Skeletal muscle tissue (tissue), 4 donors: ENCODE results near the gene FRRS1. TPM values are rescaled to one million over a fixed set of nuclear protein-coding genes. Genes with fewer than 3 reads are reported as not detected.
A peak's percentile ranks its signal among the peaks of the same experiment; 100 is the strongest.

Experiments used
- H3K27ac ChIP-seq: one replicate; pipeline ENCODE4 v1.7.0; 2013; ENCODE audit warnings: mild to moderate bottlenecking, low read depth, low read length, inconsistent platforms
- H3K27me3 ChIP-seq, 3 donors: one replicate each; pipeline ENCODE4 v1.7.0; 2013; ENCODE audit warnings: low read length in 3 of 3; ENCODE audit not compliant: control insufficient read depth in 3 of 3, insufficient read depth in 3 of 3
- H3K36me3 ChIP-seq, 3 donors: one replicate each; pipeline ENCODE4 v1.7.0; 2013; ENCODE audit warnings: low read length in 3 of 3; ENCODE audit not compliant: control insufficient read depth in 3 of 3, insufficient read depth in 3 of 3
- H3K4me1 ChIP-seq, 3 donors: one replicate each; pipeline ENCODE4 v1.7.0; 2013; ENCODE audit warnings: low read length in 3 of 3, mild to moderate bottlenecking in 3 of 3; ENCODE audit not compliant: control insufficient read depth in 3 of 3, insufficient read depth in 3 of 3
- H3K4me3 ChIP-seq, 3 donors: one replicate each; pipeline ENCODE4 v1.7.0; 2013; ENCODE audit warnings: low read length in 3 of 3
- H3K9ac ChIP-seq, 3 donors: one replicate each; pipeline ENCODE4 v1.7.0; 2013; ENCODE audit warnings: low read length in 3 of 3, mild to moderate bottlenecking in 3 of 3, moderate library complexity in 2 of 3, low read depth in 1 of 3
- H3K9me3 ChIP-seq, 3 donors: one replicate each; pipeline ENCODE4 v1.7.0; 2013; ENCODE audit warnings: low read length in 3 of 3; ENCODE audit not compliant: control insufficient read depth in 3 of 3
- total RNA-seq: library from RNA; depleted of rRNA; stranded (reverse); fragments of >200 nt; gene quantifications from one replicate; pipeline ENCODE4 v1.2.3, GENCODE V29; 2014
- donor health status: Osteomylitis.

FRRS1 gene
- total RNA-seq, 1 donor from 2014 or later, result 5.7 TPM

DNA sequence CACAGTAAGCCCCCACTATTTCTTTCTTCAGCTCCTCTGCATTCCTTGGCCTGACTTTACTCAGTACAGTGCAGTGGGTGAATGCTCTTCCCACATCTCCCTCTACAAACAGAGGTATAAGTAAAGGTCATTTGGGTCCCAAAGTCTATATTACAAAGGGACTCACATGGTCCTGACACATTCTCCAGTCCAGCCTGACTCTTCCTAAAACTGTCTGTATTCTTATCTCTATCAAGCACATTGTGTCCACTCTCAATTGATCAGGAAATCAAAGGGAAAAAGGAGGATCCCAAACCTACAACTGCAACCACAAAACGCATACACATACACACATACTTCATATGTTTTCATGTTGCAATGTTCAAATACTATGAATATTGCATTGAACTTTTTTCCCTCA, 49.4 kb downstream of the FRRS1 start:
- no peak overlapping the region for H3K9ac ChIP-seq
- H3K4me1 ChIP-seq, result no peaks in the 10 kb centered on the region
- H3K4me3 ChIP-seq, result no peak overlapping the region
- no peaks in the 10 kb centered on the region for H3K9me3 ChIP-seq
- peaks cover 0 to 4% (median 0%) of the 10 kb centered on the region in 3 donors for H3K36me3 ChIP-seq
- no peak overlapping the region for H3K27ac ChIP-seq
- no peaks in the 10 kb centered on the region for H3K27me3 ChIP-seq

DNA sequence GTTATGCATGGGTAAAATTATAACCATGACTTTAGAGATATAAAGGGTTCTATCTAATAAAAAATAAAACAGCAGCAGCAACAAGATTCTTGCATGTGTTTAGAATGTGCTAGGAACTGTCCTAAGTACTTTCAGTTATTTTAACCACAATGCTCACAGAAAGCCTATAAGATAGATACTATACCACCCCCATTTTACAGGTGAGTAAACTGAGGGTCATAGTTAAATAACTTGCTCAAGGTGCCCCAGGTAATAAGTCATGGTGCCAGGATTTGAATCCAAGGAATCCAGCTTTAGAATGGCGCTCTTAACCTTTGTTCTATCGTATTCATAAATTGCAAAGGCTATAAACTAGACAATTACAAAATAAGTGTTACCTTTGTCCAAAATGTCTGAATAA, 53.4 kb downstream of the FRRS1 start:
- H3K9me3 ChIP-seq, result no peaks in the 10 kb centered on the region
- H3K4me1 ChIP-seq, result no peaks in the 10 kb centered on the region
- no peaks in the 10 kb centered on the region for H3K27me3 ChIP-seq
- H3K9ac ChIP-seq, result no peak overlapping the region
- peaks cover 3 to 10% (median 6%) of the 10 kb centered on the region in 3 donors for H3K36me3 ChIP-seq
- H3K27ac ChIP-seq, result no peak overlapping the region
- no peak overlapping the region for H3K4me3 ChIP-seq

DNA sequence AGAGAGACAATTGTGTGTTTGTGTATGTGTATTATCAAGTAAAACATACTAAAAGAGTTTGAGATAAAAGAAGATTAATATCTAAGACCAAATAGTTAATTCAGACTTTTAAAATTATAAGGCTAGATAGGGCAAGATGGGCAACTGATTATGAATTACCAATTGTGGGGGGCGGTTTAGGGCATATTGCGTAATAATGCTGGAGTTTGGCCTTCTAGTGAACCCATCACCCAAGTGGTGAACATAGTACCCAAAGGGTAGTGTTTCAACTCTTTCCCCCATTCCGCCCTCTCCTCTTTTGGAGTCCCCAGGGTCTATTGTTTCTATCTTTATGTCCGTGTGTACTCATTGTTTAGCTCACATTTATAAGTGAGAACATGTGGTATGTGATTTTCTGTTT, 55.4 kb downstream of the FRRS1 start:
- no peak overlapping the region for H3K27ac ChIP-seq

DNA sequence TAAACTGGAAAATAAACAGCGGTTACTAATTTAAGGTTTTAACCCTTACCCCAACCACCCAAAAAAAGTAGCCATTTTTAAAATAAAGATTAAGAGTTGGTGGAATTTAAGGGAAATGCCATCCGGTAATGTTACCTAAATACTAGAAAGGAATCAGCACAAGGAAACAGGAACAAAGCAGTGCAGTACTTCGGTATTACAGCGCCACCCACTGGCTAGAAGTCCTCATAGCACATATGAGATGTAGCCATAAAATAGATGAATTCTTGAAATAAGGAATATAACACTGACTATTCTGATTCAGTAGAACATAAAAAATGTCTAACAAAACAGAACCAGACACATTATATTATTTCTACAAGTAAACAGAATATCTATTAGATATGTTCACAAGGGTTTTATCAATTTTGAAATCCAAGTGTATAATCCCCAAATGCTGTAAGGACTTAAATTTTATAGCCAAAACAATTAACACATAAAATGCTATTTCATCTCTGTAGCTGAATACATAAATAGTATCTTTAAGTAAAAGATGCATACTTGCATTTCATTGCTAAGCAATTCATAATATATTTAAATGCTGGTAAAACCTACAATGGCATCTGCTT, 58.8 kb downstream of the FRRS1 start:
- Histone ChIP-seq H3K9me3 (no peaks in the 10 kb centered on the region), H3K27me3 (no peaks in the 10 kb centered on the region), H3K9ac (peak overlapping the region in 1 of 3 donors; percentile 51), H3K27ac (no peak overlapping the region), H3K4me3 (no peak overlapping the region), H3K36me3 (peaks cover 2 to 10% (median 3%) of the 10 kb centered on the region in 3 donors), H3K4me1 (no peaks in the 10 kb centered on the region)

More for the DNA sequence above, 55.4 kb downstream of the FRRS1 start:
- H3K4me1 ChIP-seq, result no peaks in the 10 kb centered on the region
- peaks cover 3 to 10% (median 6%) of the 10 kb centered on the region in 3 donors for H3K36me3 ChIP-seq
- H3K27me3 ChIP-seq, result no peaks in the 10 kb centered on the region
- H3K9me3 ChIP-seq, result no peaks in the 10 kb centered on the region
- H3K9ac ChIP-seq, result no peak overlapping the region
- no peak overlapping the region for H3K4me3 ChIP-seq

DNA sequence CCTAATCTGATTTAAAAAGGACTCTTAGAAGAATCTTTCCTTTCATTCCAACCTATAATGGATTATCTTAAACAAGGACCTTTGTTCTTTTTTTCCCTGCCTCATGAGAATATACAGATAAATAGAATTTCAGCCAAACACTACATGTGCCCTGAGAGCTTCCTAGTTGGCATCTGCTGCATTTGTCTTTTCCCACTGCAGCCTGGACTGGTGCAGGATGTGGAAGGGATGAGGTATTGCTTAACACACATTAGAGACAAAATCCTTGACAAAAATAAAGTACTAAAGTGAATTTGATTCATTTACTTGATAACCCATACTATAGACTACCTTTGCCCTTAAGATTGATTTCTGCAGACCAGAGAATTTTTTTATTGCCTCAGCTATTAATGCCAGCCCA, 61.0 kb downstream of the FRRS1 start:
- Histone ChIP-seq H3K4me3 (no peak overlapping the region), H3K9me3 (no peaks in the 10 kb centered on the region), H3K4me1 (no peaks in the 10 kb centered on the region), H3K9ac (peak overlapping the region in 1 of 3 donors; percentile 20), H3K27ac (no peak overlapping the region), H3K27me3 (no peaks in the 10 kb centered on the region), H3K36me3 (peaks cover under 1 to 6% (median 2%) of the 10 kb centered on the region in 3 donors)

DNA sequence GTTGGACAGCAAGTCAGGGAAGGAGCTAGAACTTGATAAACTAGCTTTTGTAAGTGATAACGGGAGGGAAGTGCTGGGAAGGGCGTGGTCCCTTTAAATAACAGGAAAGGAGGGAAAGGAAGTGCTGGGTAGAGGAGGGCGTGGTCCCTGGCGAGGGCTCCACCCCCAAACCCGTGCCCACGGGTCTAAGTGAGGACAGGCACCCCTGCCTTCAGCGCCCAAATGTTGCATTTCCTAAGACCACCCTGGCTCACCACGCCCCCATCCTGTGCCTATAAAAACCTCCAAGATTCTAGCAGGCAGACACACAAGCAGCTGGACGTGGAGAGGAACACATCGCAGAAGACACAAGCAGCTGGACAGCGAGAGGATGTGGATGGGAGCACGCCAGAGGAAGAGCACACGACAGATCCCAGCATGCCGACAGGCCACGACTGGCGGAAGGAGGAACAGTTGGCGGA, 62.0 kb downstream of the FRRS1 start:
- H3K9ac ChIP-seq, result no peak overlapping the region
- H3K27ac ChIP-seq, result no peak overlapping the region
- no peaks in the 10 kb centered on the region for H3K9me3 ChIP-seq
- no peaks in the 10 kb centered on the region for H3K4me1 ChIP-seq
- H3K36me3 ChIP-seq, result peaks cover 0 to 2% (median 0%) of the 10 kb centered on the region in 3 donors
- H3K27me3 ChIP-seq, result no peaks in the 10 kb centered on the region
- peak overlapping the region in 1 of 3 donors; percentile 22 for H3K4me3 ChIP-seq

DNA sequence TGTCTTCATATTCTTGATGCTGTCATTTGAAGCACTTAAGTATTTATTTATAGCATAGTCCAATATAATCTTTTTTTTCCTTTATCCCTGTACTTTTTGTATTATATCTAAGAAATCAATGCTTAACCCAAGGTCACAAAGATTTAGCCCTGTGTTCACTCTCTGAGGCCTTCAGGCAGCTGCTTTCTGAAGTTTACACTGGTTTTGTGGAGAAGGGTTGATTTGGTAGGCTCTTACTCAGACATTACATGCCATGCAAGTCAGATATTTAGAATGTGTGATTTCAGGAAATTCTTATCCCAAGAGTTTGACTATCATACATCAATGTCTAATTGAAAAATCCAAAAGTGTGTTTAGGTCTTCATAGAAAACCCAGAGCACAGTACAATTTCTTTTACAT, 64.2 kb downstream of the FRRS1 start:
- H3K36me3 ChIP-seq, result no peaks in the 10 kb centered on the region
- no peak overlapping the region for H3K4me3 ChIP-seq
- H3K9ac ChIP-seq, result no peak overlapping the region
- H3K9me3 ChIP-seq, result no peaks in the 10 kb centered on the region
- no peak overlapping the region for H3K27ac ChIP-seq
- H3K4me1 ChIP-seq, result no peaks in the 10 kb centered on the region
- no peaks in the 10 kb centered on the region for H3K27me3 ChIP-seq

DNA sequence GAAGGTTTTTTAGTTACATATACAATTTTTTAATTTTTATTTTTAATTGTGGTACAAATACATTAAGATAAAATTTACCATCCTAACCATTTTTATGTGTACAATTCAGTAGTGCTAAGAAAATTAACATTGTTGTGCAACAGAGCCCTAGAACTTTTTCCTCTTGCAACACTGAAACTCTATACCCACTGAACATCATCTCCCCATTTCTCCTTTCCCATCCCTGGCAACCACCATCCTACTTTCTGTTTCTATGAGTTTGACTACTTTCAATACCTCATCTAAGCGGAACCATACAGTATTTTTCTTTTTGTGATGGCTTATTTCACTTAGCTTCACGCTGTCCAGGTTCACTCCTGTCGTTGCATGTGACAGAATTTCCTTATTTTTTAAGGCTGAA, 66.4 kb downstream of the FRRS1 start:
- H3K4me1 ChIP-seq, result no peaks in the 10 kb centered on the region
- H3K9me3 ChIP-seq, result no peaks in the 10 kb centered on the region
- H3K36me3 ChIP-seq, result no peaks in the 10 kb centered on the region
- H3K4me3 ChIP-seq, result no peak overlapping the region
- H3K27ac ChIP-seq, result no peak overlapping the region
- H3K9ac ChIP-seq, result no peak overlapping the region
- no peaks in the 10 kb centered on the region for H3K27me3 ChIP-seq

DNA sequence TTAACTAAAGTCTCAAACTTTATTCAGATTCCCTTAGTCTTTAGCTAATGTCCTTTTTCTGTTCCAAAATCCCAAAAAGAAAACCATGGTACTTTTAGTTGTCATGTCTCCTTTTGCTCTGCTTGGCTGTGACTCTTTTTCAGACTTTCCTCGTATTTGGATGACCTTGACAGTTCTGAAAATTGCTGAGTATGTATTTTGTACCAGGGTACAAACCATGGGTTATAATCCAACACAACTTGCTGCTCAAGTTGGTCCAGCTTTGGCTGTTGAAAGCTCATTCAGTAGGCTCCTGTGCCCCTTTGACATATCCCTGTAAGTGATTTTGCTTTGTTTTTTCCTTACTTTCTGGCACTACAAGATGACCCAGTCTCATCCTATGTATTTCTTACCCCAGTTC, 68.9 kb downstream of the FRRS1 start:
- Histone ChIP-seq H3K27me3 (no peaks in the 10 kb centered on the region), H3K4me1 (no peaks in the 10 kb centered on the region), H3K4me3 (no peak overlapping the region), H3K36me3 (peaks cover 8 to 15% (median 8%) of the 10 kb centered on the region in 3 donors), H3K9ac (no peak overlapping the region), H3K9me3 (no peaks in the 10 kb centered on the region), H3K27ac (no peak overlapping the region)

DNA sequence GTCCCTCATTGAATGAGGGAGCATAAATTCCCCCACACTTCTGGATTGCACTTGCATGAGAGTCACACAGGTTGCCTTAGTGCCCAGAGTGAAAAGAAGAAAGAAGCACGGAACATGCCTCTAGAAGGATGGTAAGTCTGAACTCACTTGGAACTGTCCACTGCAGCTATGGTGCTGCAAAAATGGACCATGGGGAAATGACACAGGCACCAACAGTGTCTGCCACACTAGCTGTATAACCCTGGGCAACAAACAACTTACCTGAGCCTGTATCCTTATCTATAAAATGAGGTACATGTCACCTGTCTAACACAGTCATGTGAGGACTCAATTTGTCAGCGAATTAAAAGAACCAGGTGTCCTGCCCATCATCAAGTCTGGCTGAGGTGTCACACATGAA, 69.8 kb downstream of the FRRS1 start:
- Histone ChIP-seq H3K27me3 (no peaks in the 10 kb centered on the region), H3K9me3 (no peaks in the 10 kb centered on the region), H3K4me1 (peaks cover 0 to 4% (median 0%) of the 10 kb centered on the region in 3 donors), H3K9ac (no peak overlapping the region), H3K36me3 (peaks cover 14 to 25% (median 17%) of the 10 kb centered on the region in 3 donors), H3K27ac (no peak overlapping the region), H3K4me3 (no peak overlapping the region)
